ENCODE measurements around the gene PGGHG. TPM values are rescaled to one million over a fixed set of nuclear protein-coding genes. Genes with fewer than 3 reads are reported as not detected.
A peak's percentile ranks its signal among the peaks of the same experiment; 100 is the strongest.
"Not testable (repeated sequence)": the region's sequence is repeated elsewhere in the genome, so short reads cannot be mapped to it uniquely, and the experiment has no call there.

The PGGHG gene
- total RNA-seq, 2 donors from 2014 or later: 10.8 to 15.8 TPM

DNA sequence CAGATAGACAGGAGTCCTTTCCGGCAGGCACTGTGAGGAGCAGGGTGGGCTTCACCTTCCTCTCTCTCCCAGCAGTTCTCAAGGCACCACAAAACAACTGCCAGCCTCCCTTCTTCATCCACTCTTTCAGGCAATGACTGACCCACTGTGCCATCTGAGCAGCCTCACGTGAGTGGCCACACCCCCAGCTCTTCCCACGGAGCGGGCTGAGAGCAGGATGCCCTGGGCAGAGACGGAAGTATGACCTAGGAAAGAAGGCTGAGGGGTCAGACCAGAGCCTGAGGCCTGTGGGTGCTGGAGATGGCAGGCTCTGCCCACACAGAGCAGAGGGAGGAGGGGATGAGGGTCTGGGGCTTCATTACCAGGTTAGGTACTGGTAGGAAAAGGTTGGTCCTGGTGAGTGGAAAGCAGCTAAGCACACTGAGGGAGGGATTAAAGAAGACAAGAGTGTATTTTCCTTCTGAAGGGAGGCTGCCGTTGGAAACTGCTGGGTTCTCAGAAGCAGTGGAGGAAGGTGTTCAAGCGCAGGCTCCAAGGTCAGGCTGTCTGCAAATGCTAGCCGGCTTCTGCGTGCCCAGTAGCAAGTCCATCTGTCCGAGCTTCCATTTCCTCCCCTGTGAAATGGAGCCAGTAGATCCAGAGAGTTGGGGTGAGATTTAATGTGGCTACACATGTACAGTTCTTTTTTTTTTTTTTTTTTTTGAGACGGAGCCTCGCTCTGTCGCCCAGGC is 6.1 kb upstream of the PGGHG start:
- DNase-seq (no peak), ATAC-seq (no peak)
- intact Hi-C loops (cut with DNase I): no loop called here

DNA sequence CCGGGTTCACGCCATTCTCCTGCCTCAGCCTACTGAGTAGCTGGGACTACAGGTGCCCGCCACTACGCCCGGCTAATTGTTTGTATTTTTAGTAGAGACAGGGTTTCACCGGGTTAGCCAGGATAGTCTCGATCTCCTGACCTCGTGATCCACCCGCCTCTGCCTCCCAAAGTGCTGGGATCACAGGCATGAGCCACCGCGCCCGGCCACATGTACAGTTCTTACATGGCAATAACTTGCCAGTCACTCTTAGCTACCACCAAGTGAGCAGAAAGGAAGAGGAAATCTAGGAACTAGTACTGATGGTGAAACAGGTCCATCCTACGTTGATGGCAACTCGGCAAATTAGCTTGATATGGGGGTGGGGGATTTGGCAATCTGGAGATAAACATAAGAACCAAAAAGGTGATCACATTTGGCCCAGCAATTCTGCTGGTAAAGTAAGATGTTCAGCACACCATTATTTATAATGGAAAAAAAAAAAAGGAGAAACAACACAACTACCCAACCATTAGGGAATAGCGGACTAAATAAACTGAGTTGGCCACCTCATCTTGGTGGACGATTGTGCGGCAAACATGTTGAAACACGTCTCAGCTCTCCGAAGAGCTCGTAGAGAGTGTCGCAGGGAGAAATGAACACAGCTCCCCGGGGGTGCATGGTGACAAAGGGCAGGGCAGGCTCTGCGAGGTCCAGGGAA is 5.4 kb upstream of the PGGHG start:
- intact Hi-C loops (cut with DNase I): no loop called here
- DNase-seq: no peak

DNA sequence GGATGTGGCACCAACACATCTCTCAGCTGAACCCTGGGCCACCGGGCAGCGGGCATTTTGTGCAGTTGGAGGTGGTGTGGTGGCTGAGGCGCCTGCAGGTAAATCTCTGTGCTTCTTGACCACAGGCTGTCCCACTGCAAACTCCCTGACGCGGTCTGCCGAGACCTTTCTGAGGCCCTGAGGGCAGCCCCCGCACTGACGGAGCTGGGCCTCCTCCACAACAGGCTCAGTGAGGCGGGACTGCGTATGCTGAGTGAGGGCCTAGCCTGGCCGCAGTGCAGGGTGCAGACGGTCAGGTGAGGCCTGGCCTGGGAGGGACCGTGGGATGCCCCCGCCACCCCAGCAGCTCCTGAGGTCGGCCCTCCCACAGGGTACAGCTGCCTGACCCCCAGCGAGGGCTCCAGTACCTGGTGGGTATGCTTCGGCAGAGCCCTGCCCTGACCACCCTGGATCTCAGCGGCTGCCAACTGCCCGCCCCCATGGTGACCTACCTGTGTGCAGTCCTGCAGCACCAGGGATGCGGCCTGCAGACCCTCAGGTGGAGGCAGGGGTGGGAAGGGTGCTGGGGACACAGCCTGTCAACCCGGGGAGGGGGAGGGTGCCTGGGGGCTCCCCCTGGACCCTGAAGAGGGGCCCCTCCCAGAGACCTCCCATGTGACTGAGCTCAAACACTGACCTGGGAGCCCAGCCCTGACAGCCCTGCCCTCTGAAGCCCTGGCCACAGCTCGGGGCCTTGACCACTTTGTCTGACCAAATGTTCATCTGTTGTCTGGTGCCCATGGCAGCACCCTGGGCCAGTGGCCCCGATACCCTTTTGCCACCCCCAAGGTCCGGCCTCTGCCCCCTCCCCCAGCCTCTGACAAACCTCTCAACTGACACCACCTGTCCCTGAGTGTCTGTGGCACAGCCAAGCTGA is 4.6 kb upstream of the PGGHG start:
- intact Hi-C loops (cut with DNase I): no loop called here
- no peak for DNase-seq

More for the DNA sequence above, 5.4 kb upstream of the PGGHG start:
- ATAC-seq: no peak

GRCh38 chr11:285021-285893 is 3.7 kb upstream of the PGGHG start:
- intact Hi-C loops (cut with DNase I): no loop called here
- no peak for ATAC-seq
- DNase-seq: no peak

More for the DNA sequence above, 4.6 kb upstream of the PGGHG start:
- no peak for ATAC-seq

DNA sequence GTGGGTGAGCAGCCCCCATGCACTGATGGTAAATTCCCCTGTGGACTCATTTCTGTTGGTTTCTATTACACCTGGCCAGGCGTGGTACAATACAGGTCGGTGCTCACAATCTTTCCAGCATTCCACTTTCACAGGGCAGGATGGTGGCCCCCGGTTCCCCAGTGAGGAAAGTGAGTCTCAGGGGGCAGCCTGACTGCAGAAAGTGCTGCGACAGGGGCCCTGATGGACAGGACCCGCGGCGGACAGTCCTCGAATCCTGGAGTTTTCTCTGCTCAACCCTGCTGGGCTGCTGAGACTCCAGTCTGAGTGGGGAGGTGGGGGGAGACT is 3.1 kb upstream of the PGGHG start:
- ATAC-seq (no peak), DNase-seq (no peak)
- intact Hi-C loops (cut with DNase I): no loop called here

DNA sequence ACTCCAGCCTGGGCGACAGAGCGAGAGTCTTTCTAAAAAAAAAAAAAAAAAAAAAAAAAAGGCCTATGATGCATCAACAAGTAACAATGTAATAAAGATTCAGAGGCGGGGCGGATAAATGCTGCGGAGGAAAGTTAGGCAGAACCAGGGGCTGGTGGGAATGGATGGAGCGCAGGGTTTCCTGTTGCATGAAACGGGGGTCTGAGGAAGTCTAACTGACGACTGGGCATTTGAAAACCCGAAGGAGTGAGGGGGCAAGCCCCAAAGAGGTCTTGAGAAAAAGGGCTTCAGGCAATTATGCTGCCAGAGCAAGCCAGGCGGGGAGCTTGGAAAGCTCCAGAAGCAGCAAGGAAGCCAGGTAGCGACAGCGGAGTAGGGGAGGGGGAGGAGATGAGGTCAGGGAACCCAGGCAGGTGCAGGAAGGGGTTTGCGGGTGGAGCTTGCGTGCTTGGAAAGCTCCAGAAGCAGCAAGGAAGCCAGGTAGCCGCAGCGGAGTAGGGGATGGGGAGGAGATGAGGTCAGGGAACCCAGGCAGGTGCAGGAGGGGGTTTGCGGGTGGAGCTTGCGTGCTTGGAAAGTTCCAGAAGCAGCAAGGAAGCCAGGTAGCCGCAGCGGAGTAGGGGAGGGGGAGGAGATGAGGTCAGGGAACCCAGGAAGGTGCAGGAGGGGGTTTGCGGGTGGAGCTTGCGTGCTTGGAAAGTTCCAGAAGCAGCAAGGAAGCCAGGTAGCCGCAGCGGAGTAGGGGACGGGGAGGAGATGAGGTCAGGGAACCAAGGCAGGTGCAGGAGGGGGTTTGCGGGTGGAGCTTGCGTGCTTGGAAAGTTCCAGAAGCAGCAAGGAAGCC is 1.7 kb upstream of the PGGHG start:
- intact Hi-C loops (cut with DNase I); ATAC-seq: not testable (repeated sequence)
- DNase-seq: peak; percentile 23

- DNase-seq (peak; percentile 22), ATAC-seq (peak in 1 of 2 donors; percentile 4)
- intact Hi-C loops (cut with DNase I): no loop called here
Observed at GRCh38 chr11:287821-288477, 977 bp upstream of the PGGHG start.

DNA sequence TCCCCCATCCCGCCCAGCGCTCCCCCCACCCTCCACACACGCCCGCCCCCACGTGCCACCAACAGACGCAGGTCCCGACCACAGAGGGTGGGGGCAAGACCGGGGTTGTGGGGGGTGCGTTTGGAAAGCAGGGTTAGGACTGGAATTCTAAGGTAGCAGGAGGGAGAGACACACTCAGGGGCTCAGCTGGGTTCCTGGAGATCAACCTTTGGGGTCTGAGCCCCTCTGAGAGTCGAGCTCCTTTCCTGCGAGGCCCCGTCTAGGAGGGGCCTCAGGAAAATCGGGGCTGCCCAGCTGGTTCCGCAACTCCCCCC is 429 bp downstream of the PGGHG start:
- intact Hi-C loops (cut with DNase I): no loop called here
- ATAC-seq: peak; percentile 6 to 18

DNA sequence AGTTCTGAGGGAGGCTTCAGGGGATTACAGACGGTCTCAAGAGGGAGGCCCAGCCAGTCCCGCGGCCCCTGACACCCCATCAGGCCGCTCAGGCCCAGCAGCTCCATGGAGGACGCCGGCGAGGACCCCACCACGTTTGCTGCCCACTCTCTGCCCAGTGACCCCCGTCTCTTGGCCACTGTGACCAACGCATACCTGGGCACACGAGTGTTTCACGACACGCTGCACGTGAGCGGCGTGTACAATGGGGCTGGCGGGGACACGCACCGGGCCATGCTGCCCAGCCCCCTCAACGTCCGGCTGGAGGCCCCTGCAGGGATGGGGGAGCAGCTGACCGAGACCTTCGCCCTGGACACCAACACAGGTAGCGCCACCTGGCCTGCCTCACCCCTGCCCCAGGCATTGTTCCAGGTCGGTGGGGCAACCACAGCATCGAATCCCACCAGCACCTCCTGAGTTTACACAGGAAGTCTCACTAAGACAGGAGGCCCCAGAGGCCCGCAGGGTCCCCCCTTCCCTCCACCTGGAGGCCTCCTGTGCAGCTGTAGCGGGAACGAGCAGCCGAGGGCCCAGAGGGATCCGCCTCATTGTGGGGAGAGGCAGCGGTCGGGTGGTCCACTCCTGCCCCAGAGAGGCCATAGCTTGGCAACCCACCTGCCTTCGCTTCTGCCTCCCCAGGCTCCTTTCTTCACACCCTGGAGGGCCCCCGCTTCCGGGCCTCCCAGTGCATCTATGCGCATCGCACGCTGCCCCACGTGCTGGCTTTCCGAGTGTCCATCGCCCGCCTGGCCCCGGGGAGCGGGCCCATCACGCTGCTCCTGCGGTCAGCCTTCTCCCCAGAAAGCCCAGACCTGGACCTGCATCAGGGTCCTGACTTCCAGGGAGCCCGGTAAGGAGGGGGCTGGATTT is 1.0 kb downstream of the PGGHG start:
- ATAC-seq (no peak), DNase-seq (peak; percentile 25)
- intact Hi-C loops (cut with DNase I): loop anchor here in 1 of 2 donors (10.0 kb wide), 1 partner anchor 55 kb away; the partner anchor contains the start of genes PSMD13 and SIRT3

More for the DNA sequence above, 429 bp downstream of the PGGHG start:
- no peak for DNase-seq

GRCh38 chr11:290621-291231 is 1.8 kb downstream of the PGGHG start:
- no peak for ATAC-seq
- DNase-seq: peak; percentile 15
- intact Hi-C loops (cut with DNase I): loop anchor here in 1 of 2 donors (10.0 kb wide), 1 partner anchor 56 kb away; the partner anchor contains the start of genes PSMD13 and SIRT3

GRCh38 chr11:291281-292210 is 2.6 kb downstream of the PGGHG start:
- peak; percentile 22 for DNase-seq
- ATAC-seq: no peak
- intact Hi-C loops (cut with DNase I): loop anchor here in 1 of 2 donors (10.0 kb wide), 1 partner anchor 57 kb away; the partner anchor contains the start of genes PSMD13 and SIRT3

DNA sequence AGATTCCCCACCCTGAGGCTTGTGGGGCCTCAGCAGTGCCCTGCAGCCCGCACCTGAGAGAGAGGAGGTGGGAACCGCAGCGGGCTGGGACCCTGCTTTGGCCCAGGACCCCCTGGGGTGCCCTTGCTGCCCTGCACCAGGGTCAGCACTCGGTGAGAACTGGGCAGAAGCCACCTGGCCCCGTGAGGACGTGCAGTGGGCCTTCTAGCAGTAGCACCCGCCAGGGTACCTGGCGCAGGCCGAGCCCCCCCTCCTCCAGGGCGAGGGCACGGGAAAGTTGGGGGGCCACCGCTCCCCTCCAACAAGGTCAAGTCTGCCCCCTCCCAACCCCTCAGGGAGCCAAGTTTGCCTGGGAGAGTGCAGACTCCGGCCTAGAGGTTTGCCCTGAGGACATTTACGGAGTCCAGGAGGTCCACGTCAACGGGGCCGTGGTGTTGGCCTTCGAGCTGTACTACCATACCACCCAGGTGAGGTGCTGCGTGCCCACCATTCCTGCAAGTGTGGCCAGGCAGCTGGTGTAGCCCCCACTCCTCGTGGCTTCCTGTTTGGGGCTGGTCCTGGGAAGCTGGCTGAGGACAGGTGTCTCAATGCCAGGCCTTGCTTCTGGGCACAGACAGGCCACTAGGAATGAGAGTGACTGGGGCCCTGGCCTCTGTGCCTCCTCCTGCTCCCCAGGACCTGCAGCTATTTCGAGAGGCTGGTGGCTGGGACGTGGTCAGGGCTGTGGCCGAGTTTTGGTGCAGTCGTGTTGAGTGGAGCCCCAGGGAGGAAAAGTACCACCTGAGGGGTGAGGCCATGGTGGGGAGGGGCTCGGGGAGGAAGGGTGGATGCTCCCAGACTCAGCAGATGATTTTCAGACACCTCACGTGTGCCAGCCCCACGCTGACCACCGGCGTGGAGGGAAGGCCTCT is 3.5 kb downstream of the PGGHG start:
- DNase-seq (peak; percentile 18), ATAC-seq (no peak)
- intact Hi-C loops (cut with DNase I): loop anchor here in 1 of 2 donors (10.0 kb wide), 1 partner anchor 58 kb away; the partner anchor contains the start of genes PSMD13 and SIRT3

DNA sequence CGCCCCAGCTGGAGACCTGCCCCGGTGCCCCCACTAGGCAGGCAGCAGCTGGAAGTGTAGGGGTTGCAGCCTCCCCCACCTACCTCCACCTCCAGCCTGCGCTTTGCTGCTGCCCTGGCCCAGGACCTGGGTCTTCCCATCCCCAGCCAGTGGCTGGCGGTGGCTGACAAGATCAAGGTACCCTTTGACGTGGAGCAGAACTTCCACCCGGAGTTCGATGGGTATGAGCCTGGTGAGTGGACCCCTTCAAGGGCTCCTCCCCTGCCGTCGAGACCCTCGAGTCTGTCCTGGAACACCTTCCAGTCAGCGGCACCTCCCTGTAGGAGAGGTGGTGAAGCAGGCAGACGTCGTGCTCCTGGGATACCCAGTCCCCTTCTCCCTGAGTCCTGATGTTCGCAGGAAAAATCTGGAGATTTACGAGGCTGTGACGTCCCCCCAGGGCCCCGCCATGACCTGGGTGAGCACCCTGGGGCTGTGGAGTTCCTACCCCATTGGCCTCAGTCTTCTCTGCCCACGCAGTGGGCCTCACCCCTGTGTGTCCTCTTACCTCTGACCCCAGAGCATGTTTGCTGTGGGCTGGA is 4.4 kb downstream of the PGGHG start:
- intact Hi-C loops (cut with DNase I): loop anchor here in 1 of 2 donors (10.0 kb wide), 1 partner anchor 59 kb away; the partner anchor contains the start of genes PSMD13 and SIRT3
- no peak for ATAC-seq
- peak; percentile 8 for DNase-seq
